OCI-LY3 (cell line): ENCODE data around the gene CHDH.

Source experiments
- H2AFZ ChIP-seq: fragments of 200-600, 300-600 bp; shearing (Covaris generic); 2 replicates; pipeline ENCODE4 v1.6.0; 2014; ENCODE audit warnings: antibody characterized with exemption, low read depth, low read length
- H3K27ac ChIP-seq: fragments of 200-600, 300-600 bp; sonication (generic); 2 replicates; pipeline ENCODE4 v1.5.1; 2014; ENCODE audit warnings: mild to moderate bottlenecking, low read length, moderate library complexity, mixed read lengths
- H3K27me3 ChIP-seq: fragments of 200-600, 300-600 bp; sonication (generic); 2 replicates; pipeline ENCODE4 v1.6.1; 2014; ENCODE audit warnings: low read depth, low read length, mixed read lengths
- H3K36me3 ChIP-seq: fragments of 200-600, 300-600 bp; sonication (generic); replicated peaks from 2 replicates; pipeline ENCODE3; 2014; ENCODE audit warnings: low read depth, low read length, mixed read lengths
- H3K4me1 ChIP-seq: fragments of 300-600, 200-600 bp; sonication (generic); 2 replicates; pipeline ENCODE4 v1.6.1; 2014; ENCODE audit warnings: low read length, mixed read lengths
- H3K4me2 ChIP-seq: fragments of 200-600, 300-600 bp; sonication (generic); 2 replicates; pipeline ENCODE4 v1.6.1; 2014; ENCODE audit warnings: low read length, mixed read lengths
- H3K4me3 ChIP-seq: fragments of 300-600, 200-600 bp; sonication (generic); 2 replicates; pipeline ENCODE4 v1.5.1; 2014; ENCODE audit warnings: antibody characterized with exemption, mild to moderate bottlenecking, low read length, moderate library complexity
- H3K79me2 ChIP-seq: fragments of 300-600, 200-600 bp; shearing (Covaris generic); 2 replicates; pipeline ENCODE4 v1.6.1; 2014; ENCODE audit warnings: mild to moderate bottlenecking, low read length, mixed read lengths
- H3K9ac ChIP-seq: fragments of 300-600, 200-600 bp; shearing (Covaris generic); 2 replicates; pipeline ENCODE4 v1.6.0; 2014; ENCODE audit warnings: mild to moderate bottlenecking, low read length, moderate library complexity
- H3K9me3 ChIP-seq: fragments of 200-600, 300-600 bp; shearing (Covaris generic); 2 replicates; pipeline ENCODE4 v1.6.1; 2014; ENCODE audit warnings: low read length, mixed read lengths; ENCODE audit not compliant: insufficient read depth
- H4K20me1 ChIP-seq: fragments of 200-600, 300-600 bp; sonication (generic); 2 replicates; pipeline ENCODE4 v1.6.1; 2016; ENCODE audit warnings: low read length, mixed read lengths; ENCODE audit not compliant: insufficient read depth
- CTCF ChIP-seq: fragments of 200-600, 300-600 bp; sonication (generic); IDR thresholded peaks from 2 replicates; pipeline ENCODE4 v1.5.1; 2014; ENCODE audit warnings: antibody characterized with exemption, low read length, low read depth
- EZH2phosphoT487 ChIP-seq: fragments of 200-600 bp; shearing (Covaris generic); IDR thresholded peaks from 2 replicates; pipeline ENCODE4 v1.6.1; 2018; ENCODE audit warnings: antibody characterized with exemption, mixed run types, low read depth

CHDH gene

DNA sequence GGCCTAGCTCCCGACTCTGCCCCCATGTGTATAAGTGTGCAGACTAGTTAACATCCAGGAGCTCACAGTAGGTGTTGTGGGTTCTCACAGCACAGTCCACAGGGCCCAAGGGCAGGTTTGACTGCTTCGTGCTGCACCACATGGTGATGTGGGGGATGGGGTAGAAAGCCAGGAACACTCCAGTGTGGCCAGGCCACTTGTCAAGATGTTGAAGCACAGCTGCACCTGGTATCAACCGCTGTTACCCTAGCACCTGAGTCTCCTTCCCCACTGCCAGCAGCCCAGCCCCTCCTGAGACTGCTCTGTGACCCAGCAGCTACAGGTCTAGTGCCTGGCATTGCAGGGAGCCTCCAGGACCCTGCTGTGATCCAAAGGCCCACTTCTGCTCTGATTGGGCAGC lies 53.4 kb downstream of the CHDH start:
- Histone ChIP-seq H3K4me2 (no peak overlapping the region), H3K27ac (no peak overlapping the region), H2AFZ (no peak overlapping the region), H3K27me3 (no peaks in the 10 kb centered on the region), H3K9me3 (no peaks in the 10 kb centered on the region), H3K4me3 (no peak overlapping the region), H3K4me1 (no peaks in the 10 kb centered on the region), H3K36me3 (no peaks in the 10 kb centered on the region), H3K9ac (no peak overlapping the region), H3K79me2 (no peaks in the 10 kb centered on the region), H4K20me1 (no peaks in the 10 kb centered on the region)
- no peak for TF ChIP-seq CTCF
- TF ChIP-seq EZH2phosphoT487 = no peak

DNA sequence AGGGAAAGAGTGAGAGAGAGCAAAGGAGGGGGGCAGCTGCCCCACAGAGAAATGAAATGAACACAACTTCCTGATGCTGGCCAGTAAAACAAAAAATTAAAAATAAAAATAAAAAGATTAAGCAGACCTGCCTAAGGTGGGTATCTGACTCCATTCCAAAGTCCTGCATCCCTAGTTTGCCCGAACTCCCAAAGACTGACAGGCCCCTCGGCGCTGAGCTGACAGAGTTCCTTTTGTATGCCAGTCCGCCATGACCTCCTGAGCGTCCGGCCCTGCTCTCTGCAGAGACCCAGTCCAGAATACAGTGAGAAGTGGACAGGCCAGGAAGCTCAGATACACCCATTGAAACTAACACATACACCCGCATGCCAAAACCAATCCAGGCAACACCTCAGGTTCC lies 54.9 kb downstream of the CHDH start:
- TF ChIP-seq CTCF (no peak), EZH2phosphoT487 (no peak)
- no peak overlapping the region for H3K4me3 ChIP-seq
- H3K9ac ChIP-seq = no peak overlapping the region
- no peaks in the 10 kb centered on the region for H3K9me3 ChIP-seq
- H3K4me1 ChIP-seq = no peaks in the 10 kb centered on the region
- no peaks in the 10 kb centered on the region for H3K27me3 ChIP-seq
- no peak overlapping the region for H2AFZ ChIP-seq
- no peaks in the 10 kb centered on the region for H3K79me2 ChIP-seq
- no peaks in the 10 kb centered on the region for H3K36me3 ChIP-seq
- no peak overlapping the region for H3K4me2 ChIP-seq
- H3K27ac ChIP-seq = no peak overlapping the region
- H4K20me1 ChIP-seq = no peaks in the 10 kb centered on the region

DNA sequence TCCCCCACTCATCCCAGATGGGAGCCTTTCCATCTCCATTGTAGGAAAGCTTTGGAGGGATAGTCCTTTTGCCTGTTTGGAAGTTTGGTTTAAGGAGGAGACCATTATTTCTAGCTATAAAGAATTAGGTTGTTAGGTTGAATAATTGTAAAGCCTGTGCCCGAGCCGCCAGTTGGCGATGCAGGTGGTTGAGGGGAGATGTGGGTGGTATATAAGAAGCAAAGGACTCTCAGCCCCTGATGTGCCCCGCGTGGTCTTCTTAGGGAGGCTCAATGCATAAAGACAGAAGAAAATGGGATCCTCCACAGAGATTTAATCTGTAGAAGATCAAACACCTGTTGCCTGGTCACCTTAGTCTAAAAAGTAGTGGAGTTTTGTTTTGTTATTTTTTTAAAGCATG lies 55.7 kb downstream of the CHDH start:
- TF ChIP-seq EZH2phosphoT487 = no peak
- TF ChIP-seq CTCF = no peak
- Histone ChIP-seq H3K9me3 (no peaks in the 10 kb centered on the region), H4K20me1 (no peaks in the 10 kb centered on the region), H3K36me3 (no peaks in the 10 kb centered on the region), H3K4me3 (no peak overlapping the region), H2AFZ (no peak overlapping the region), H3K27me3 (no peaks in the 10 kb centered on the region), H3K79me2 (no peaks in the 10 kb centered on the region), H3K4me1 (no peaks in the 10 kb centered on the region), H3K9ac (no peak overlapping the region), H3K27ac (no peak overlapping the region), H3K4me2 (no peak overlapping the region)

DNA sequence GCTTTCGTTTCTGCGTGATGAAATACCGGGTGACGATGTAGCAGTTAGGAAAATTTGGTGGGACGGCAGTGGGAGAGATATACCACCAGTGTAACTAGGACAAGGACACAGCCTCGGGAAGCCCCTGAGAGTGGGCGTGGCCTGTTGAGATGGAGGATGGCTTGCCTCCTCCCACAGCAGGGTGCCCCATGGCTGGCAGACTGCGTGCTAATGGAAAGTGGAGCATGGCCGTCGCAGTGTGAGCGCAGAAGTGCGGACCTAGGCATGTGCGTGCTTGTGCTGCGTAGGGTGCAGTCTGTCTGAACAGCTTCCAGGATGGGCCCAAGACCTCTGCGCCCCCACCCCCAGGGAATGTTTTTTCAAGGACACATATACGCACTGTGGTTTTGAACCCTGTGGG lies 56.8 kb downstream of the CHDH start:
- no peak for TF ChIP-seq CTCF
- no peak for TF ChIP-seq EZH2phosphoT487
- H3K36me3 ChIP-seq = no peaks in the 10 kb centered on the region
- H3K9ac ChIP-seq = no peak overlapping the region
- no peaks in the 10 kb centered on the region for H3K4me1 ChIP-seq
- H4K20me1 ChIP-seq = no peaks in the 10 kb centered on the region
- H3K9me3 ChIP-seq = no peaks in the 10 kb centered on the region
- H3K4me3 ChIP-seq = no peak overlapping the region
- H3K4me2 ChIP-seq = no peak overlapping the region
- H3K27ac ChIP-seq = no peak overlapping the region
- H3K27me3 ChIP-seq = no peaks in the 10 kb centered on the region
- H3K79me2 ChIP-seq = no peaks in the 10 kb centered on the region
- H2AFZ ChIP-seq = no peak overlapping the region
